Measurements from ENCODE around the gene OPCML. TPM values are rescaled to one million over a fixed set of nuclear protein-coding genes. Genes with fewer than 3 reads are reported as not detected.

Gene OPCML
- total RNA-seq, 1 donor from 2014 or later = 4.6 TPM

GRCh38 chr11:132866783-132867545 lies 665.3 kb downstream of the OPCML start:
- H3K4me3 Mint-ChIP-seq = no peak overlapping the region
- peaks cover 7% of the 10 kb centered on the region for H3K9me3 Mint-ChIP-seq
- H3K27me3 Mint-ChIP-seq = peaks cover 33% of the 10 kb centered on the region
- DNase-seq (ENCODE audit: extremely low spot score, unreplicated experiment) = no peak
- no peaks in the 10 kb centered on the region for H3K36me3 Mint-ChIP-seq
- H3K4me1 Mint-ChIP-seq (ENCODE audit: unreplicated experiment) = peaks cover 24% of the 10 kb centered on the region
- TF ChIP-seq, protein P1, sequence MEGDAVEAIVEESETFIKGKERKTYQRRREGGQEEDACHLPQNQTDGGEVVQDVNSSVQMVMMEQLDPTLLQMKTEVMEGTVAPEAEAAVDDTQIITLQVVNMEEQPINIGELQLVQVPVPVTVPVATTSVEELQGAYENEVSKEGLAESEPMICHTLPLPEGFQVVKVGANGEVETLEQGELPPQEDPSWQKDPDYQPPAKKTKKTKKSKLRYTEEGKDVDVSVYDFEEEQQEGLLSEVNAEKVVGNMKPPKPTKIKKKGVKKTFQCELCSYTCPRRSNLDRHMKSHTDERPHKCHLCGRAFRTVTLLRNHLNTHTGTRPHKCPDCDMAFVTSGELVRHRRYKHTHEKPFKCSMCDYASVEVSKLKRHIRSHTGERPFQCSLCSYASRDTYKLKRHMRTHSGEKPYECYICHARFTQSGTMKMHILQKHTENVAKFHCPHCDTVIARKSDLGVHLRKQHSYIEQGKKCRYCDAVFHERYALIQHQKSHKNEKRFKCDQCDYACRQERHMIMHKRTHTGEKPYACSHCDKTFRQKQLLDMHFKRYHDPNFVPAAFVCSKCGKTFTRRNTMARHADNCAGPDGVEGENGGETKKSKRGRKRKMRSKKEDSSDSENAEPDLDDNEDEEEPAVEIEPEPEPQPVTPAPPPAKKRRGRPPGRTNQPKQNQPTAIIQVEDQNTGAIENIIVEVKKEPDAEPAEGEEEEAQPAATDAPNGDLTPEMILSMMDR (conservative IDR thresholded peaks at IDR 0.05) = no peak
- H3K27ac Mint-ChIP-seq = no peak overlapping the region

GRCh38 chr11:132865623-132866022 lies 666.7 kb downstream of the OPCML start:
- Mint-ChIP-seq H3K27me3 (peaks cover 30% of the 10 kb centered on the region), H3K4me1 (ENCODE audit: unreplicated experiment) (peaks cover 24% of the 10 kb centered on the region)
- TF ChIP-seq, protein P1 (conservative IDR thresholded peaks at IDR 0.05) = no peak

DNA sequence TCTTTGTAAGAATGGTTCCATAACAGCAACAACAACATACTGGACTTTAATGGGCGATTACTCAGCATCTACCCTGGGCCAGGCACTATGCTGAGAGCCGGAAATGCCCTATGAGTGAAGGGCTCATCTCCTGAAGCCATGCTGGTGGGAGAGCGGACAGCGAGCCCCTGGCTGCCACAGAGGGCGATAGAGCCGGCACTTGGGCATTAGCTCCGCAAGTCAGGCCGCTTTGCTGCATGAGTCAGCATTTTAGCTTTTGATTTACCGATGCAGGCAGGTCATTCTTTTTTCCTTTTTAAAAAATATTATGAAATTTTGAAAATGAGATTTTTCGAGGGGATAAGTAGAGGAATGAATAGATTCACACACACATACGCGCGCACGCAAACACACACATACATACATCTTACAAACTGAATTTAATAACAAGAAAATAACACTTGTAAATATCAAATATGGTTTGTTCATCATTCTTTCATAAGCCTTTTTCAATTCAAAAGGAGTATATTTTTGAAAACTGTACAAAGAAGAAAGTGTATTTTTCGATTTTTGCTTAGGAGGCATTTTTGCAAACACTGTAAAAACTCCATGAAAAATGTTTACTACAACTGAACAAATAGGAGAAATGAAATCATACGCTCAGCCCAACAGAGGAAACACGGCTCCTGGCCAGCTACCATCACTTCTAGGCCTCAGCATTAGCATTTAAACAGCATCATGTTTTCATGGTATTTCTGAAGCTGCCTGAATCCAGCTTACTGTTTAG lies 667.3 kb downstream of the OPCML start:
- Mint-ChIP-seq H3K27me3 (peaks cover 31% of the 10 kb centered on the region), H3K4me3 (no peak overlapping the region), H3K36me3 (no peaks in the 10 kb centered on the region), H3K4me1 (ENCODE audit: unreplicated experiment) (peaks cover 29% of the 10 kb centered on the region), H3K27ac (no peak overlapping the region), H3K9me3 (peaks cover 7% of the 10 kb centered on the region)
- TF ChIP-seq, protein P1 (conservative IDR thresholded peaks at IDR 0.05) = no peak
- DNase-seq (ENCODE audit: extremely low spot score, unreplicated experiment) = no peak

More at GRCh38 chr11:132865623-132866022, 666.7 kb downstream of the OPCML start:
- no peak overlapping the region for H3K4me3 Mint-ChIP-seq
- peaks cover 7% of the 10 kb centered on the region for H3K9me3 Mint-ChIP-seq
- H3K36me3 Mint-ChIP-seq = no peaks in the 10 kb centered on the region
- H3K27ac Mint-ChIP-seq = no peak overlapping the region
- no peak for DNase-seq (ENCODE audit: extremely low spot score, unreplicated experiment)

DNA sequence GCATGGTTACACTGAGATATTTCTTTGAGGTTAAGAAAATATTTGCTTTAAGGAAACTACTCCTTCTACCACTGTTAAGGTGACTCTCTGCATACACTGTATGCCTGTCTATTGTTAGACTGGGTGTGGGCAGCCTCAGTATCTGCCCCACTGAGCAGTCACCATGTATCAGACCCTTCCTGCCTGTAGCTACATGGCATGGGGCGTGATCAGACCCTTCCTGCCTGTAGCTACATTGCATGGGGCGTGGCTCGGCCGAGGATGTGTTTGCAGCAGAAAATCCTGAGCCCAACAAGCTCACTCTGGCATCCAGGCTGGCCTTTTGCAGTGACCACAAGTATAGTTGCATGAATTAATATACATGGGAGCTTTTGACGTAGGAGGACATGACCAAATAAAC lies 669.4 kb downstream of the OPCML start:
- H3K27ac Mint-ChIP-seq = no peak overlapping the region
- peaks cover 44% of the 10 kb centered on the region for H3K4me1 Mint-ChIP-seq (ENCODE audit: unreplicated experiment)
- H3K27me3 Mint-ChIP-seq = peaks cover 32% of the 10 kb centered on the region
- H3K36me3 Mint-ChIP-seq = no peaks in the 10 kb centered on the region
- H3K9me3 Mint-ChIP-seq = peaks cover 7% of the 10 kb centered on the region
- TF ChIP-seq, protein P1 (conservative IDR thresholded peaks at IDR 0.05) = no peak
- no peak for DNase-seq (ENCODE audit: extremely low spot score, unreplicated experiment)
- H3K4me3 Mint-ChIP-seq = no peak overlapping the region

DNA sequence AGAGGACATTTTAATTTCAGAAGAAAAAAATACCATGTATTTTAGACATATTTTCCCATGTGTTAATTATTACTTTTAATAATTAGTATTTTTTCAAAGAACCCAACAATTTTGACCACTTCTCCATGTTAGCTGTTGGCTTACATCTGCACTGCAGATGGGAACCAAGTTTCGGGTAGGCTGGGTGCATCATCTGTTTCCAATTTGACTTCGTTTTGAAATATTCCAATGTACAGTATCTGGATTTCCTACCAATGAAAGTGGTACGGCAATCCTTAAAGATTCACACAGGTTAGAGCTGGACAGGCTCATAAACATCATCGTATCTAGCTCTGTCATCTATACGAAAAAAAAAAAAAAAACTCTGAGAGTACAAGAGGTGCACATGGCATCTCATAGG lies 670.2 kb downstream of the OPCML start:
- no peak for DNase-seq (ENCODE audit: extremely low spot score, unreplicated experiment)
- Mint-ChIP-seq H3K4me3 (no peak overlapping the region), H3K4me1 (ENCODE audit: unreplicated experiment) (peaks cover 39% of the 10 kb centered on the region), H3K27me3 (peaks cover 24% of the 10 kb centered on the region), H3K36me3 (no peaks in the 10 kb centered on the region), H3K27ac (no peak overlapping the region), H3K9me3 (peaks cover 7% of the 10 kb centered on the region)
- TF ChIP-seq, protein P1 (conservative IDR thresholded peaks at IDR 0.05) = no peak

All from type B pancreatic cell (in vitro differentiated cells).